K562 (cell line): ENCODE data around the gene PLPP7. TPM values are rescaled to one million over a fixed set of nuclear protein-coding genes. Genes with fewer than 3 reads are reported as not detected.

Source experiments
- ATAC-seq: fragments of 200-7000 bp; cut with Tn5 transposase; 3 replicates; pipeline ENCODE4 v1.9.1; 2020; ENCODE audit warnings: moderate library complexity
- BruUV-seq: library from RNA; stranded (reverse); fragments of 400-500 nt; replicated peaks from 2 replicates; lab custom pipeline; 2021; lab: Mats Ljungman, UMichigan
- CTCF ChIA-PET: fragments of 300-600 bp; formaldehyde crosslinking; extraction: SDS; loops from one replicate; lab custom pipeline; 2021; ENCODE audit warnings: low intra/inter-chr PET ratio; lab: Yijun Ruan, JAX
- POLR2A ChIA-PET: fragments of 300-600, 350-650 bp; sonication (Branson Sonifier 250); formaldehyde crosslinking; extraction: SDS; loops from one replicate; lab custom pipeline; 2021; ENCODE audit warnings: antibody characterized with exemption, inconsistent platforms; lab: Yijun Ruan, JAX
- DNase-seq, 4 experiments: peaks; one replicate each; pipeline versions ENCODE4 v3.0.0 to v3.0.0-alpha.2; 2011 to 2018; ENCODE audit warnings: low spot score in 3 of 4, mixed read lengths in 3 of 4; ENCODE audit errors: extremely low read depth in 1 of 4
- FAIRE-seq: peaks from 2 replicates; lab custom pipeline; 2011; peaks lifted over from hg19 to GRCh38; lab: Jason Lieb, UNC
- H2AFZ ChIP-seq: 2 replicates; pipeline ENCODE4 v1.6.0; 2011; ENCODE audit warnings: low read depth, low read length, control low read depth, inconsistent platforms
- H3K27ac ChIP-seq: fragments of 200-600 bp; 3 replicates; pipeline ENCODE4 v1.8.0; 2011; ENCODE audit warnings: low read depth, mild to moderate bottlenecking, control low read depth, inconsistent platforms, low read length, moderate library complexity, mixed read lengths; ENCODE audit errors: extremely low read depth
- H3K27me3 ChIP-seq, 2 experiments: fragments of 300-600 bp in 1 of 2; 2 replicates in 1 of 2; 3 replicates in 1 of 2; pipeline versions ENCODE4 v1.6.0 to v1.8.0; 2011; ENCODE audit warnings: inconsistent platforms in 2 of 2, low read length in 2 of 2, mild to moderate bottlenecking in 1 of 2, mixed read lengths in 1 of 2, moderate library complexity in 1 of 2; ENCODE audit not compliant: control insufficient read depth in 2 of 2, insufficient read depth in 2 of 2
- H3K36me3 ChIP-seq: fragments of 300-600 bp; 3 replicates; pipeline ENCODE4 v1.8.0; 2011; ENCODE audit warnings: mild to moderate bottlenecking, low read length, inconsistent platforms; ENCODE audit not compliant: control insufficient read depth, insufficient read depth
- H3K4me1 ChIP-seq, 2 experiments: fragments of 200-600 bp in 1 of 2; replicated peaks in 1 of 2; 2 replicates in 1 of 2; 3 replicates in 1 of 2; pipeline versions ENCODE4 v1.5.1 to v1.8.0; 2011; ENCODE audit warnings: inconsistent platforms in 2 of 2, low read length in 2 of 2, mild to moderate bottlenecking in 1 of 2, mixed read lengths in 1 of 2, moderate library complexity in 1 of 2; ENCODE audit not compliant: control insufficient read depth in 2 of 2, insufficient read depth in 2 of 2
- H3K4me2 ChIP-seq: 2 replicates; pipeline ENCODE4 v1.6.1; 2011; ENCODE audit warnings: low read length, control low read depth, inconsistent platforms, mixed read lengths; ENCODE audit not compliant: insufficient read depth
- H3K4me3 ChIP-seq: fragments of 200-600 bp; sonication (generic), shearing (Covaris generic); 2 replicates; pipeline ENCODE4 v1.5.1; 2016; ENCODE audit warnings: control low read depth, inconsistent platforms
- H3K79me2 ChIP-seq: fragments of 200-600 bp; 3 replicates; pipeline ENCODE4 v1.8.0; 2011; ENCODE audit warnings: low read length, inconsistent platforms; ENCODE audit not compliant: control insufficient read depth, insufficient read depth
- H3K9ac ChIP-seq, 2 experiments: 2 replicates each; pipeline versions ENCODE4 v1.6.0 to v1.6.1; 2011; ENCODE audit warnings: low read depth in 2 of 2, low read length in 2 of 2, control low read depth in 1 of 2, inconsistent platforms in 1 of 2, mild to moderate bottlenecking in 1 of 2, mixed read lengths in 1 of 2; ENCODE audit not compliant: insufficient read depth in 1 of 2
- H3K9me1 ChIP-seq: one replicate; pipeline ENCODE4 v1.6.0; 2011; ENCODE audit warnings: inconsistent platforms, mild to moderate bottlenecking, low read length, moderate library complexity; ENCODE audit not compliant: control insufficient read depth, insufficient read depth
- H3K9me3 ChIP-seq: replicated peaks from 2 replicates; pipeline ENCODE4 v1.5.1; 2011; ENCODE audit warnings: low read depth, low read length, inconsistent platforms; ENCODE audit not compliant: control insufficient read depth, insufficient read depth
- H4K20me1 ChIP-seq: replicated peaks from 2 replicates; pipeline ENCODE4 v1.6.1; 2011; ENCODE audit warnings: low read length, inconsistent platforms, mixed read lengths; ENCODE audit not compliant: control insufficient read depth, insufficient read depth
- FOXK2 ChIP-seq, 2 experiments: fragments of 450-650 bp; IDR thresholded peaks in 1 of 2; conservative IDR thresholded peaks in 1 of 2; 2 replicates each; pipeline ENCODE4 v1.6.1; 2016; ENCODE audit warnings: low read depth in 2 of 2, mild to moderate bottlenecking in 1 of 2
- HIVEP1 ChIP-seq: fragments of 250-450 bp; sonication (Bioruptor Pico); IDR thresholded peaks from 2 replicates; pipeline ENCODE4 v1.4.0; 2020; ENCODE audit warnings: mild to moderate bottlenecking
- NFYB ChIP-seq: IDR thresholded peaks from 2 replicates; pipeline ENCODE4 v1.6.1; 2011; ENCODE audit warnings: mild to moderate bottlenecking, moderate library complexity; ENCODE audit not compliant: insufficient read length; ENCODE audit errors: extremely low read depth
- TAF15 ChIP-seq: fragments of 200-400 bp; formaldehyde crosslinking; IDR thresholded peaks from 2 replicates; pipeline ENCODE4 v1.6.1; 2017; ENCODE audit warnings: mild to moderate bottlenecking, low read depth, low read length, moderate library complexity
- TBL1XR1 ChIP-seq, 2 experiments: IDR thresholded peaks; 2 replicates each; pipeline ENCODE4 v1.6.1; 2012; ENCODE audit warnings: improper control_type of control experiment in 2 of 2, low read length in 2 of 2, mild to moderate bottlenecking in 1 of 2
- YBX1 ChIP-seq: fragments of 450-650 bp; IDR thresholded peaks from 2 replicates; pipeline ENCODE4 v1.7.1; 2016; ENCODE audit warnings: mild to moderate bottlenecking
- ZFP91 ChIP-seq: sonication (generic); formaldehyde crosslinking; IDR thresholded peaks from 2 replicates; pipeline ENCODE4 v1.8.0; 2022; ENCODE audit warnings: mild to moderate bottlenecking, missing genetic modification reagents
- ZFX ChIP-seq: sonication (generic); formaldehyde crosslinking; IDR thresholded peaks from 2 replicates; pipeline ENCODE4 v1.8.0; 2022; ENCODE audit warnings: mild to moderate bottlenecking, missing genetic modification reagents, moderate library complexity
- WGBS: fragments of 100-300 bp; shearing (Covaris generic); methylation state at CpG from one replicate; pipeline ENCODE4 v1.1.6; 2016; ENCODE audit warnings: low coverage, mixed read lengths; ENCODE audit not compliant: insufficient coverage; ENCODE audit errors: missing lambda C conversion rate; 5-methylcytosine and 5-hydroxymethylcytosine counted together
- in situ Hi-C: fragments of 300-500 bp; cut with MboI; formaldehyde crosslinking; loops from 4 replicates; pipeline ENCODE4 v1.15.0; 2018; ENCODE audit warnings: inconsistent platforms, mixed read lengths
- intact Hi-C: fragments of 100-400 bp; cut with micrococcal nuclease; formaldehyde crosslinking; loops from 2 replicates; pipeline ENCODE4 v1.14.2; 2022
- polyA plus RNA-seq, 8 experiments: library from polyadenylated mRNA; depleted of rRNA in 4 of 8; stranded (reverse) in 5 of 8; unstranded in 3 of 8; fragments of >200 nt; fragmentation: Nextera tagmentation in 2 of 8; fragmentation: Illumina TruSeq in 1 of 8; extraction: Ambion mirVana in 2 of 8; extraction: Trizol in 1 of 8; gene quantifications; 2 replicates each; pipeline versions ENCODE4 v1.2.1 to v1.2.3, GENCODE V29; 2011 to 2014; ENCODE audit warnings: inconsistent platforms in 1 of 8, missing spikeins in 1 of 8
- total RNA-seq, 7 experiments: library from RNA; depleted of rRNA in 6 of 7; stranded (reverse); fragments of >200 nt in 6 of 7; fragmentation: Illumina TruSeq in 2 of 7; extraction: Trizol in 2 of 7; gene quantifications; 2 replicates each; pipeline versions ENCODE4 v1.2.1 to v1.2.3, GENCODE V29; 2011 to 2021; ENCODE audit warnings: low replicate concordance in 1 of 7
- TF ChIP-seq, protein P1 (sequence below): fragments of 450-650 bp; IDR thresholded peaks from one replicate; pipeline ENCODE4 v1.6.1; 2018; ENCODE audit warnings: mild to moderate bottlenecking, moderate library complexity; ENCODE audit not compliant: partially characterized antibody
- TF ChIP-seq, protein P2 (sequence below): fragments of 250-450 bp; sonication (Bioruptor Pico); IDR thresholded peaks from 2 replicates; pipeline ENCODE4 v1.9.0; 2021; ENCODE audit warnings: mild to moderate bottlenecking
- TF ChIP-seq, protein P3 (sequence below), 2 experiments: fragments of 150-350 bp in 1 of 2; IDR thresholded peaks; 2 replicates each; pipeline ENCODE4 v1.6.1; 2012 to 2016; ENCODE audit warnings: low read depth in 2 of 2, low read length in 2 of 2, mild to moderate bottlenecking in 1 of 2, moderate library complexity in 1 of 2

PLPP7 gene
- total and polyA plus RNA-seq, 9 of the 15 experiments (the other 6 are each of a cell fraction or from before 2014, with no cell fraction given) = 0.09 to 0.93 (median 0.18) TPM; not detected in 4

DNA sequence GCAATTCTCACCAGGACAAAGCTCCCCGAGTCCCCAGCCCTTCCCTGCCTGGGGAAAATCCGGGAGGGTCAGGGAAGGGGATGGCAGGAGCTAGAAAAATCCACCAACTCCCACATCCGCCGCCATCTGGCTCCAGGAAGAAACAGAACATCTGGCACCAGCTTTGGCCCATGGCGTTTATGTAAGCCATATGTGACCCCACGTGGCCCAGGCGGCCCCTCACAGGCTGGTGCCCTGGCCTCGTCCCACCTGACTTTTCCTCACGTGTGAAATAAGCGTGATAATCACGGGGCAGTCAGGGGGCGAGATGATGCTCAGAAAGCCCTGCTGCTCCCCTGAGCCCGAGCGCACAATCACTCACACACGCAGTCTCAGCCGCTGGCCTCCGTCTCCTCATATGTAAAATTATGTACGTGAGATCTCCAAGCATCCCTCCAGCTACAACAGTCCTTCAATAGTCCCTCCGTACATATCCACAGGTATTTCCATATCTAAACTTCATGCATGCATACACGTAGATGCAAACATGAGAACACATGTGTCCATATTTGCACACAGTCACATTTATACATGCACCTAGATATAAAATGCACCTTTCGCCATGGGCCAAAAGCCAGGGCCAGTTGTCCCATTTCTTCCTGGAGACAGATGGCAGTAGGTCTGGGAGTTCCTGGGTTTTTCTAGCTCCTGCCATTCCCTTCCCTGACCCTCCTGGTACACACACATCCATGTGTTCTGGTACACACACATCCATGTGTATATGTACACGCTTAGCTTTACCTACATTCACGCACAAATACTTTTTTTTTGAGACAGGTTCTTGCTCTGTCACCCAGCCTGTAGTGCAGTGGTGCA is 28.9 kb downstream of the PLPP7 start:
- Histone ChIP-seq H4K20me1 (no peaks in the 10 kb centered on the region), H3K27me3 (no peaks in the 10 kb centered on the region), H3K79me2 (no peaks in the 10 kb centered on the region)
- POLR2A ChIA-PET = interaction anchor here (1.4 kb wide), 1 partner anchor 7 kb away, joined by 4 read pairs; no protein-coding TSS in a partner anchor
- FAIRE-seq = no peak
- CTCF ChIA-PET = no interaction called here
- TF ChIP-seq ZFX (CRISPR knock-in tag) = no peak
- no peak for TF ChIP-seq FOXK2 (conservative IDR thresholded peaks at IDR 0.05 in 1 of 2, IDR thresholded peaks at IDR 0.05 in 1 of 2; ENCODE audit: low read depth in 2 of 2)
- no peak for TF ChIP-seq ZFP91 (CRISPR knock-in tag)
- TF ChIP-seq, protein P1, sequence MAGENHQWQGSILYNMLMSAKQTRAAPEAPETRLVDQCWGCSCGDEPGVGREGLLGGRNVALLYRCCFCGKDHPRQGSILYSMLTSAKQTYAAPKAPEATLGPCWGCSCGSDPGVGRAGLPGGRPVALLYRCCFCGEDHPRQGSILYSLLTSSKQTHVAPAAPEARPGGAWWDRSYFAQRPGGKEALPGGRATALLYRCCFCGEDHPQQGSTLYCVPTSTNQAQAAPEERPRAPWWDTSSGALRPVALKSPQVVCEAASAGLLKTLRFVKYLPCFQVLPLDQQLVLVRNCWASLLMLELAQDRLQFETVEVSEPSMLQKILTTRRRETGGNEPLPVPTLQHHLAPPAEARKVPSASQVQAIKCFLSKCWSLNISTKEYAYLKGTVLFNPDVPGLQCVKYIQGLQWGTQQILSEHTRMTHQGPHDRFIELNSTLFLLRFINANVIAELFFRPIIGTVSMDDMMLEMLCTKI = no peak
- TF ChIP-seq TAF15 = no peak
- TF ChIP-seq HIVEP1 (CRISPR knock-in tag) = no peak
- no peak for TF ChIP-seq YBX1
- TF ChIP-seq NFYB = no peak
- TF ChIP-seq, protein P2, sequence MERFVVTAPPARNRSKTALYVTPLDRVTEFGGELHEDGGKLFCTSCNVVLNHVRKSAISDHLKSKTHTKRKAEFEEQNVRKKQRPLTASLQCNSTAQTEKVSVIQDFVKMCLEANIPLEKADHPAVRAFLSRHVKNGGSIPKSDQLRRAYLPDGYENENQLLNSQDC (CRISPR knock-in tag) = no peak
- no peak for TF ChIP-seq TBL1XR1 (IDR thresholded peaks at IDR 0.05; ENCODE audit: low read length in 2 of 2)
- TF ChIP-seq, protein P3, sequence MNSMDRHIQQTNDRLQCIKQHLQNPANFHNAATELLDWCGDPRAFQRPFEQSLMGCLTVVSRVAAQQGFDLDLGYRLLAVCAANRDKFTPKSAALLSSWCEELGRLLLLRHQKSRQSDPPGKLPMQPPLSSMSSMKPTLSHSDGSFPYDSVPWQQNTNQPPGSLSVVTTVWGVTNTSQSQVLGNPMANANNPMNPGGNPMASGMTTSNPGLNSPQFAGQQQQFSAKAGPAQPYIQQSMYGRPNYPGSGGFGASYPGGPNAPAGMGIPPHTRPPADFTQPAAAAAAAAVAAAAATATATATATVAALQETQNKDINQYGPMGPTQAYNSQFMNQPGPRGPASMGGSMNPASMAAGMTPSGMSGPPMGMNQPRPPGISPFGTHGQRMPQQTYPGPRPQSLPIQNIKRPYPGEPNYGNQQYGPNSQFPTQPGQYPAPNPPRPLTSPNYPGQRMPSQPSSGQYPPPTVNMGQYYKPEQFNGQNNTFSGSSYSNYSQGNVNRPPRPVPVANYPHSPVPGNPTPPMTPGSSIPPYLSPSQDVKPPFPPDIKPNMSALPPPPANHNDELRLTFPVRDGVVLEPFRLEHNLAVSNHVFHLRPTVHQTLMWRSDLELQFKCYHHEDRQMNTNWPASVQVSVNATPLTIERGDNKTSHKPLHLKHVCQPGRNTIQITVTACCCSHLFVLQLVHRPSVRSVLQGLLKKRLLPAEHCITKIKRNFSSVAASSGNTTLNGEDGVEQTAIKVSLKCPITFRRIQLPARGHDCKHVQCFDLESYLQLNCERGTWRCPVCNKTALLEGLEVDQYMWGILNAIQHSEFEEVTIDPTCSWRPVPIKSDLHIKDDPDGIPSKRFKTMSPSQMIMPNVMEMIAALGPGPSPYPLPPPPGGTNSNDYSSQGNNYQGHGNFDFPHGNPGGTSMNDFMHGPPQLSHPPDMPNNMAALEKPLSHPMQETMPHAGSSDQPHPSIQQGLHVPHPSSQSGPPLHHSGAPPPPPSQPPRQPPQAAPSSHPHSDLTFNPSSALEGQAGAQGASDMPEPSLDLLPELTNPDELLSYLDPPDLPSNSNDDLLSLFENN (IDR thresholded peaks at IDR 0.05; ENCODE audit: low read depth in 2 of 2, low read length in 2 of 2) = no peak
- TF ChIP-seq, all 486 proteins: peak for 0
- H3K4me3 ChIP-seq = no peak overlapping the region
- 57% methylated on average over 23 of the region's 23 CpGs for WGBS
- no peak overlapping the region for H3K4me2 ChIP-seq
- no peak overlapping the region for H3K27ac ChIP-seq
- no peaks in the 10 kb centered on the region for H3K36me3 ChIP-seq
- no peaks in the 10 kb centered on the region for H3K9me3 ChIP-seq
- no TSS peak for BruUV-seq
- in situ Hi-C loops = loop anchor here (25.0 kb wide), 1 partner anchor 606 kb away; no protein-coding TSS in a partner anchor
- no peak overlapping the region for H2AFZ ChIP-seq
- ATAC-seq (no peak), DNase-seq (no peak)
- intact Hi-C loops = no loop called here
- no peaks in the 10 kb centered on the region for H3K9me1 ChIP-seq
- H3K4me1 ChIP-seq = peaks cover 0 to 37% of the 10 kb centered on the region in 2 experiments; a peak in 3 of 5 replicates
- H3K9ac ChIP-seq = no peak overlapping the region
